ENCODE results near the gene ARHGEF28. TPM values are rescaled to one million over a fixed set of nuclear protein-coding genes. Genes with fewer than 3 reads are reported as not detected.

ARHGEF28 gene
- polyA plus RNA-seq, 1 experiment: 8.8 TPM

DNA sequence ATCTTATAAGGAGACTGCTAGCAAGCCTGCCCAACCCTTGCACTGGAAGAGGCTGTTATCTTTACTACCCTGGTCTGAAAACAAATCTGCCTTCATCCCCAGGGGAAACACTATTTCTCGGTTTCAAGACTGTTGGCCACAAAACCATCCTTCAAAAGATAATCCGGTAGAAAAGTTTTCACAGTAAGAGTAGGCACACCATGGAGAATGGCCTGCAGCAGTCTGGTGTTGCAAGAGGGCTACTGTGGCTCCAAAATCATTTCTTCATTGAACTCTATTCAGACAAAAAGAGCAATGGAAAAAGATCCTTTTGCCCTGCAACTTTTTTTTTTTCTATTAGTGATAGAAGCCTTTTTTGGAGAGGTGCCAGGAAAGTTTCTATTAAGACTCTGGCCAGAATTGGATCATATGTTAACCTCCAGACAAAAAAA, 163.9 kb downstream of the ARHGEF28 start:
- Histone ChIP-seq H3K27me3 (ENCODE audit: control insufficient read depth, insufficient read depth, low read length) (no peaks in the 10 kb centered on the region), H3K27ac (ENCODE audit: low read depth, low read length) (no peak overlapping the region), H3K4me3 (ENCODE audit: low read depth, low read length) (no peak overlapping the region), H3K9me3 (ENCODE audit: control insufficient read depth, insufficient read depth, low read length) (no peaks in the 10 kb centered on the region)
- POLR2A ChIA-PET: interaction anchor here (0.7 kb wide), 1 partner anchor 23 kb away, joined by 4 read pairs; no protein-coding TSS in a partner anchor
- CTCF ChIA-PET: interaction anchor here (0.7 to 11.6 kb wide), 2 partner anchors 200 to 219 kb away, joined by 3 to 352 read pairs; no protein-coding TSS in a partner anchor
- TF ChIP-seq, protein P1, sequence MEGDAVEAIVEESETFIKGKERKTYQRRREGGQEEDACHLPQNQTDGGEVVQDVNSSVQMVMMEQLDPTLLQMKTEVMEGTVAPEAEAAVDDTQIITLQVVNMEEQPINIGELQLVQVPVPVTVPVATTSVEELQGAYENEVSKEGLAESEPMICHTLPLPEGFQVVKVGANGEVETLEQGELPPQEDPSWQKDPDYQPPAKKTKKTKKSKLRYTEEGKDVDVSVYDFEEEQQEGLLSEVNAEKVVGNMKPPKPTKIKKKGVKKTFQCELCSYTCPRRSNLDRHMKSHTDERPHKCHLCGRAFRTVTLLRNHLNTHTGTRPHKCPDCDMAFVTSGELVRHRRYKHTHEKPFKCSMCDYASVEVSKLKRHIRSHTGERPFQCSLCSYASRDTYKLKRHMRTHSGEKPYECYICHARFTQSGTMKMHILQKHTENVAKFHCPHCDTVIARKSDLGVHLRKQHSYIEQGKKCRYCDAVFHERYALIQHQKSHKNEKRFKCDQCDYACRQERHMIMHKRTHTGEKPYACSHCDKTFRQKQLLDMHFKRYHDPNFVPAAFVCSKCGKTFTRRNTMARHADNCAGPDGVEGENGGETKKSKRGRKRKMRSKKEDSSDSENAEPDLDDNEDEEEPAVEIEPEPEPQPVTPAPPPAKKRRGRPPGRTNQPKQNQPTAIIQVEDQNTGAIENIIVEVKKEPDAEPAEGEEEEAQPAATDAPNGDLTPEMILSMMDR (IDR thresholded peaks at IDR 0.05; ENCODE audit: low read depth, low read length): no peak
- DNase-seq (ENCODE audit: low read depth, low spot score): no peak

GRCh38 chr5:73791389-73791788, 165.4 kb downstream of the ARHGEF28 start:
- POLR2A ChIA-PET: no interaction called here
- H3K27me3 ChIP-seq (ENCODE audit: control insufficient read depth, insufficient read depth, low read length): no peaks in the 10 kb centered on the region
- TF ChIP-seq, protein P1 (IDR thresholded peaks at IDR 0.05; ENCODE audit: low read depth, low read length): no peak
- H3K9me3 ChIP-seq (ENCODE audit: control insufficient read depth, insufficient read depth, low read length): no peaks in the 10 kb centered on the region
- H3K4me3 ChIP-seq (ENCODE audit: low read depth, low read length): no peak overlapping the region
- no peak for DNase-seq (ENCODE audit: low read depth, low spot score)
- no peak overlapping the region for H3K27ac ChIP-seq (ENCODE audit: low read depth, low read length)
- CTCF ChIA-PET: interaction anchor here (1.3 to 11.6 kb wide), 5 partner anchors 9 to 201 kb away, joined by 3 to 352 read pairs (median 12); no protein-coding TSS in a partner anchor

DNA sequence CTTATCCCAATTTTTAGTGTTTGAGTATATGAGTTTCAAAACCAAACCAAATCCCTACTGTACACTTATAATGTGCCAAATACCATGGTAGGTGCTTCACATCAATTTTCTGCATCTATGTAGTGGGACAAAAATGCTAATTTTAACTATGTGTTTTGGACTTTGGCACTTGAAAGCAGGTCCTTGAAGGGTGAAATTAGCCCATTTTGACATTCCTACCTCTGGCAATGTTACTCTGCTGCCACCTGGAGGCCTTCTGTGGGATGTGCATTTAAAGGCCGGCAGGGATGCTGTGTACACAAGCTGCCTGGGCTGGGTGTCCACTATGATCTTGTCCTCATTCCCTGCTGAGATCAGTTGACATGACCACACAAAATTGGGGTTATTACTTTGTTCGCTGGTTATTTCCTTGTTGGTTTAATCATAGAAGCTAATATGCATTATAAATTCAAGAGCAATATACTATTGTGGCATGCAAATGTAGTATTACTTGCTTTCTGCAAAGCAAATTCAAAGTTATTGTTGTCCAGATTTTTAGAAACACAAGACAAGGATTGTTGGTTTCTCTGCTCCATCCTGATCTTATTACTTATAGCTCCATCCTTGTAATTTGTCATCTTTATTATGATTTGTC, 166.8 kb downstream of the ARHGEF28 start:
- H3K27ac ChIP-seq (ENCODE audit: low read depth, low read length): no peak overlapping the region
- no peak for DNase-seq (ENCODE audit: low read depth, low spot score)
- H3K27me3 ChIP-seq (ENCODE audit: control insufficient read depth, insufficient read depth, low read length): no peaks in the 10 kb centered on the region
- H3K4me3 ChIP-seq (ENCODE audit: low read depth, low read length): no peak overlapping the region
- ChIA-PET CTCF (interaction anchor here (0.6 to 11.6 kb wide), 46 partner anchors 9 to 857 kb away, joined by 3 to 352 read pairs (median 4); no protein-coding TSS in a partner anchor), POLR2A (interaction anchor here (1.7 kb wide), 1 partner anchor 202 kb away, joined by 5 read pairs; no protein-coding TSS in a partner anchor)
- no peaks in the 10 kb centered on the region for H3K9me3 ChIP-seq (ENCODE audit: control insufficient read depth, insufficient read depth, low read length)
- TF ChIP-seq, protein P1 (IDR thresholded peaks at IDR 0.05; ENCODE audit: low read depth, low read length): peak; percentile 100

GRCh38 chr5:73793911-73794310, 167.9 kb downstream of the ARHGEF28 start:
- ChIA-PET POLR2A (interaction anchor here (1.0 kb wide), 1 partner anchor 24 kb away, joined by 3 read pairs; no protein-coding TSS in a partner anchor), CTCF (interaction anchor here (0.5 to 11.6 kb wide), 17 partner anchors 11 to 856 kb away, joined by 3 to 352 read pairs (median 6); no protein-coding TSS in a partner anchor)
- Histone ChIP-seq H3K4me3 (ENCODE audit: low read depth, low read length) (no peak overlapping the region), H3K9me3 (ENCODE audit: control insufficient read depth, insufficient read depth, low read length) (no peaks in the 10 kb centered on the region), H3K27me3 (ENCODE audit: control insufficient read depth, insufficient read depth, low read length) (no peaks in the 10 kb centered on the region), H3K27ac (ENCODE audit: low read depth, low read length) (peak overlapping the region; percentile 25)
- DNase-seq (ENCODE audit: low read depth, low spot score): no peak
- TF ChIP-seq, protein P1 (IDR thresholded peaks at IDR 0.05; ENCODE audit: low read depth, low read length): no peak

All from AG04450 (cell line).